GM12891 (cell line): Measurements from ENCODE around the gene UGT2B10.
"Not testable (repeated sequence)": the region's sequence is repeated elsewhere in the genome, so short reads cannot be mapped to it uniquely, and the experiment has no call there.

Source experiments
- PAX5 ChIP-seq: IDR thresholded peaks from 2 replicates; pipeline ENCODE4 v1.6.1; 2011; ENCODE audit warnings: low read length, moderate library complexity, mild to moderate bottlenecking; ENCODE audit not compliant: insufficient read depth, severe bottlenecking
- POLR2A ChIP-seq: IDR thresholded peaks from 2 replicates; pipeline ENCODE4 v1.6.1; 2011; ENCODE audit warnings: low read depth, low read length, control low read depth
- POLR2AphosphoS5 ChIP-seq: IDR thresholded peaks from 2 replicates; pipeline ENCODE4 v1.6.1; 2011; ENCODE audit warnings: low read depth, low read length, control low read depth
- POU2F2 ChIP-seq: IDR thresholded peaks from 2 replicates; pipeline ENCODE4 v1.6.1; 2011; ENCODE audit warnings: low read depth, mild to moderate bottlenecking, control low read depth, low read length, moderate library complexity
- SPI1 ChIP-seq: IDR thresholded peaks from 2 replicates; pipeline ENCODE4 v1.6.1; 2011; ENCODE audit warnings: low read depth, low read length, control low read depth
- TAF1 ChIP-seq: IDR thresholded peaks from 2 replicates; pipeline ENCODE4 v1.6.1; 2011; ENCODE audit warnings: low read depth, low read length, control low read depth

DNA sequence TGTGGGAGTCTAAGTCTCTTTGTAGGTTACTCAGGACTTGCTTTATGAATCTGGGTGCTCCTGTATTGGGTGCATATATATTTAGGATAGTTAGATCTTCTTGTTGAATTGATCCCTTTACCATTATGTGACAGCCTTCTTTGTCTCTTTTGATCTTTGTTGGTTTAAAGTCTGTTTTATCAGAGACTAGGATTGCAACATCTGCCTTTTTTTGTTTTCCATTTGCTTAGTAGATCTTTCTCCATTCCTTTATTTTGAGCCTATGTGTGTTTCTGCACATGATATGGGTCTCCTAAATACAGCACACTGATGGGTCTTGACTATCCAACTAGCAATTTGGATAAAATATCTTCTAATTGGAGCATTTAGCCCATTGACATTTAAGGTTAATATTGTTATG is 44.0 kb upstream of the UGT2B10 start:
- not testable (repeated sequence) for TF ChIP-seq POLR2A, POLR2AphosphoS5, SPI1, TAF1, PAX5, POU2F2
